ENCODE measurements around the gene FCHSD1.
"Not testable (repeated sequence)": the region's sequence is repeated elsewhere in the genome, so short reads cannot be mapped to it uniquely, and the experiment has no call there.

The FCHSD1 gene

GRCh38 chr5:141615991-141616720, 35.1 kb downstream of the FCHSD1 start:
- no peak for DNase-seq

- no peak for DNase-seq
Observed at GRCh38 chr5:141613344-141613743, 37.9 kb downstream of the FCHSD1 start.

- DNase-seq = no peak
Observed at GRCh38 chr5:141611289-141611688, 39.9 kb downstream of the FCHSD1 start.

- not testable (repeated sequence) for DNase-seq
Observed at GRCh38 chr5:141609921-141610320, 41.3 kb downstream of the FCHSD1 start.

GRCh38 chr5:141609044-141609443, 42.2 kb downstream of the FCHSD1 start:
- DNase-seq = no peak

- no peak for DNase-seq
Observed at GRCh38 chr5:141608557-141608956, 42.7 kb downstream of the FCHSD1 start.

- DNase-seq = no peak
Observed at GRCh38 chr5:141608046-141608445, 43.2 kb downstream of the FCHSD1 start.

- DNase-seq = peak; percentile 50
Observed at GRCh38 chr5:141605523-141606277, 45.5 kb downstream of the FCHSD1 start.

GRCh38 chr5:141603923-141604717, 47.1 kb downstream of the FCHSD1 start:
- DNase-seq = no peak

- DNase-seq = no peak
Observed at GRCh38 chr5:141602606-141603005, 48.6 kb downstream of the FCHSD1 start.

- no peak for DNase-seq
Observed at GRCh38 chr5:141598391-141599345, 52.5 kb downstream of the FCHSD1 start.

- DNase-seq = no peak
Observed at GRCh38 chr5:141597814-141598213, 53.4 kb downstream of the FCHSD1 start.

GRCh38 chr5:141597394-141597793, 53.8 kb downstream of the FCHSD1 start:
- no peak for DNase-seq

- no peak for DNase-seq
Observed at GRCh38 chr5:141596867-141597266, 54.4 kb downstream of the FCHSD1 start.

GRCh38 chr5:141590127-141590526, 61.1 kb downstream of the FCHSD1 start:
- DNase-seq = no peak
